Measurements from ENCODE around the gene OVOL2.

GRCh38 chr20:18057101-18057993 lies at the start of gene OVOL2:
- TF ChIP-seq, protein P1, sequence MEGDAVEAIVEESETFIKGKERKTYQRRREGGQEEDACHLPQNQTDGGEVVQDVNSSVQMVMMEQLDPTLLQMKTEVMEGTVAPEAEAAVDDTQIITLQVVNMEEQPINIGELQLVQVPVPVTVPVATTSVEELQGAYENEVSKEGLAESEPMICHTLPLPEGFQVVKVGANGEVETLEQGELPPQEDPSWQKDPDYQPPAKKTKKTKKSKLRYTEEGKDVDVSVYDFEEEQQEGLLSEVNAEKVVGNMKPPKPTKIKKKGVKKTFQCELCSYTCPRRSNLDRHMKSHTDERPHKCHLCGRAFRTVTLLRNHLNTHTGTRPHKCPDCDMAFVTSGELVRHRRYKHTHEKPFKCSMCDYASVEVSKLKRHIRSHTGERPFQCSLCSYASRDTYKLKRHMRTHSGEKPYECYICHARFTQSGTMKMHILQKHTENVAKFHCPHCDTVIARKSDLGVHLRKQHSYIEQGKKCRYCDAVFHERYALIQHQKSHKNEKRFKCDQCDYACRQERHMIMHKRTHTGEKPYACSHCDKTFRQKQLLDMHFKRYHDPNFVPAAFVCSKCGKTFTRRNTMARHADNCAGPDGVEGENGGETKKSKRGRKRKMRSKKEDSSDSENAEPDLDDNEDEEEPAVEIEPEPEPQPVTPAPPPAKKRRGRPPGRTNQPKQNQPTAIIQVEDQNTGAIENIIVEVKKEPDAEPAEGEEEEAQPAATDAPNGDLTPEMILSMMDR (IDR thresholded peaks at IDR 0.05), result no peak
- TF ChIP-seq USF2 (IDR thresholded peaks at IDR 0.05; ENCODE audit: borderline replicate concordance, low read depth, low read length), result no peak
- TF ChIP-seq CHD2 (IDR thresholded peaks at IDR 0.05; ENCODE audit: low read length, partially characterized antibody), result no peak
- TF ChIP-seq USF1 (IDR thresholded peaks at IDR 0.05; ENCODE audit: borderline replicate concordance, low read depth), result no peak
- TF ChIP-seq, protein P2, sequence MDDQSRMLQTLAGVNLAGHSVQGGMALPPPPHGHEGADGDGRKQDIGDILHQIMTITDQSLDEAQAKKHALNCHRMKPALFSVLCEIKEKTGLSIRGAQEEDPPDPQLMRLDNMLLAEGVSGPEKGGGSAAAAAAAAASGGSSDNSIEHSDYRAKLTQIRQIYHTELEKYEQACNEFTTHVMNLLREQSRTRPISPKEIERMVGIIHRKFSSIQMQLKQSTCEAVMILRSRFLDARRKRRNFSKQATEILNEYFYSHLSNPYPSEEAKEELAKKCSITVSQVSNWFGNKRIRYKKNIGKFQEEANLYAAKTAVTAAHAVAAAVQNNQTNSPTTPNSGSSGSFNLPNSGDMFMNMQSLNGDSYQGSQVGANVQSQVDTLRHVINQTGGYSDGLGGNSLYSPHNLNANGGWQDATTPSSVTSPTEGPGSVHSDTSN (IDR thresholded peaks at IDR 0.05), result no peak
- no peak for TF ChIP-seq ELF1 (IDR thresholded peaks at IDR 0.05)
- TF ChIP-seq EP300 (IDR thresholded peaks at IDR 0.05; ENCODE audit: borderline replicate concordance in 1 of 2, low read depth in 1 of 2, low read length in 1 of 2), result no peak
- TF ChIP-seq GATA2 (CRISPR knock-in tag; IDR thresholded peaks at IDR 0.05), result no peak
- no peak for TF ChIP-seq SMC3 (IDR thresholded peaks at IDR 0.05; ENCODE audit: low read depth, low read length)
